Sciatic nerve (tissue), 2 donors: ENCODE results near the gene SLC39A11. TPM values are rescaled to one million over a fixed set of nuclear protein-coding genes. Genes with fewer than 3 reads are reported as not detected.

Source experiments
- ATAC-seq: fragments of 200-7000 bp; cut with Tn5 transposase; one replicate; pipeline ENCODE4 v1.9.1; 2020; ENCODE audit warnings: mild to moderate bottlenecking, moderate library complexity
- DNase-seq: peaks from one replicate; pipeline ENCODE4 v3.0.0-alpha.2; 2020; ENCODE audit warnings: low spot score
- intact Hi-C: fragments of 100-400 bp; cut with DNase I; formaldehyde crosslinking; loops from one replicate; pipeline ENCODE4 v1.14.2; 2022
- total RNA-seq: library from RNA; stranded (reverse); fragmentation: NEBNext Ultra II Directional; extraction: Animal tissue kit (Norgen Biotek cat#: 25700); gene quantifications from one replicate; pipeline ENCODE4 v1.2.1, GENCODE V29; 2021
- donor health status: DM: no; HTN: no; CAD: no.
- donor health status: DM: no; HTN: no; CAD: no.

The SLC39A11 gene
- total RNA-seq, 1 donor from 2014 or later: 22.7 TPM

- intact Hi-C loops: loop anchor here (10.0 kb wide), 1 partner anchor 432 kb away; the partner anchor contains the start of gene SSTR2
- ATAC-seq (no peak), DNase-seq (no peak)
These were observed 359.4 kb downstream of the SLC39A11 start for GRCh38 chr17:72732893-72733618.

DNA sequence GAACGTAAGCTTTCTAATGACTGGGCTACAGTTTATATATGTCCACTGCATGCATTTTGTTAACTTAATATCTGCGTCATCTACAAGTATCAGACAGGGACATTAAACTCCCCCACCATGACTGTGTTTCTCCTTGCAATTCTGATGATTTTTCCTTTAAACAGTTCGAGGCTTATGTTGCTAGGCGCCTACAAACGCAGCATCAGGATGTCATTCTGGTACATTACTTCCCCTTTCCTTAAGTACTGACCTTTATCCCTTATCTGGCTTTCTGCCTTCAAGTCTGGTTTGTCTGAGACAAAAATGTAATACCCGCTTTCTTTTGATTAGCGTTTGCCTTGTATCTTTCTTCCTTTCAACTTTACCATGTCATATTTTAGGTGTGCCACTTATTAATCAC, 362.4 kb downstream of the SLC39A11 start:
- intact Hi-C loops: loop anchor here (10.0 kb wide), 1 partner anchor 435 kb away; the partner anchor contains the start of gene SSTR2
- DNase-seq (no peak), ATAC-seq (no peak)

- DNase-seq (no peak), ATAC-seq (no peak)
- intact Hi-C loops: loop anchor here (10.0 kb wide), 1 partner anchor 162 kb away; no protein-coding TSS in a partner anchor
These were observed 365.6 kb downstream of the SLC39A11 start for GRCh38 chr17:72726936-72727335.

DNA sequence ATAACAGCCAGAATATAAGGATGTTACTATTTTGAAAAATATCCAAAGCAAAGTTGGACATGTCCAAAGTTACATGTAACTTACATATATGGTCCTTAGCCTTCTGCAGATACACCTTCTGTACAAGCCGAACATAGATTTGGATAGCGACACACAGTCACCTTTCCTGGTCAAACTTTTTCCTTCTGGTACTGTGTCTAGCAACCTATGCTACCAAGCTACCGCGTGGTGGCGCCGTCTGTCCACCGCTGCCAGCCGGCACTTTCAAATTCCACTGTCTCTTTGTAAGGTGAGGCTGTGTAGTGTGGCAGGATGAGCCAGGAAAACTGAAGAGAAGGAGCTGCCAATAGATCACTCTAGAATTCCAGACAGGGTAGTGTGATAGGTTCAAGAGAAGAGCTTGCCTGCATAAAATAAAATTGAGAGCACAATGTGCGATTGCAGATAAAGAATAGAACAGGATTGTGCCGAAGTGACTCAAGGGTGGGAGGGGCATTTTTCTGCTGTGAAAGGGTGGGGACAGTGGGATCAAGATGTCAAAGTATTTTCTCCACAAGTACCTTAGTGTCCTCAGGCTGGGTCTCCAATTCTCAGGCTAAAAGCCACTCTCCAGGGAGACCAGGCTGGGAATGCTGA, 366.9 kb downstream of the SLC39A11 start:
- intact Hi-C loops: loop anchor here (10.0 kb wide), 1 partner anchor 161 kb away; no protein-coding TSS in a partner anchor
- ATAC-seq (peak; percentile 82), DNase-seq (peak; percentile 77)

- DNase-seq (no peak), ATAC-seq (no peak)
- intact Hi-C loops: loop anchor here (10.0 kb wide), 1 partner anchor 159 kb away; no protein-coding TSS in a partner anchor
These were observed 368.2 kb downstream of the SLC39A11 start for GRCh38 chr17:72724267-72724666.

DNA sequence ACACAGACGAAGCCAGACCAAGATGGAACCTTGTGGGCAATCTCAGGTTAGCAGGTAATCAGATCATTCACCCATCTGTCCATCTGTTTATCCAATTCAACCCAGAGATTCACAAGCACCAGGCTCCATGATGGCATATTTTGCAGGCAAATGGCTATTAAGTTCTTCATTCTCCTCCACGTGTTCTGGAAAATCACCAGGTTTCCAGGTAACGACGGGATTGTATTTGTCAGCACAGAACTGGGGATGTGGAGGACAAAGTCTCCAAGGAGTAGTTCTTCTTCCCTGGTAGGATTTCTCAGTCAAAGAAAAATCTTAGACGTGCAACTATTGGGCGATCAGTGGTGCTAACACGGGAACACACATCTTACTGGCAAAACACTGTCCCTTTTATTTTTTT, 368.8 kb downstream of the SLC39A11 start:
- intact Hi-C loops: loop anchor here (10.0 kb wide), 1 partner anchor 159 kb away; no protein-coding TSS in a partner anchor
- ATAC-seq (no peak), DNase-seq (no peak)

DNA sequence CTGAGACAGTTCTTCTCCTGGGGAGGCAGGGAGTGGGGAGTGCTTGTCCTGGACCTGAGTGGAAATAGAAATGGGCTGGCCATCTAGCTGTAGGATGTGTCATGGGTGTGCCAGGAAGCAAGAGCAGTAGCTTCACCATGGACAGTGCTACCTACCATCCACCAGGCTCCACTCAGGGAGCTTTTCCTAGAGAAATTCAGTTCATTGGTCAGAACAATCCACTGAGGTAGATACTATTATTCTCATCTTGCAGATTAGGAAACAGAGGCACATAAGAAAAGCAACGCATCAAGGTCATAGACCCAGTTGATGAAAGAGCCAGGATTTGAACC, 372.0 kb downstream of the SLC39A11 start:
- DNase-seq: no peak
- intact Hi-C loops: loop anchor here (10.0 kb wide), 1 partner anchor 156 kb away; no protein-coding TSS in a partner anchor
- no peak for ATAC-seq

DNA sequence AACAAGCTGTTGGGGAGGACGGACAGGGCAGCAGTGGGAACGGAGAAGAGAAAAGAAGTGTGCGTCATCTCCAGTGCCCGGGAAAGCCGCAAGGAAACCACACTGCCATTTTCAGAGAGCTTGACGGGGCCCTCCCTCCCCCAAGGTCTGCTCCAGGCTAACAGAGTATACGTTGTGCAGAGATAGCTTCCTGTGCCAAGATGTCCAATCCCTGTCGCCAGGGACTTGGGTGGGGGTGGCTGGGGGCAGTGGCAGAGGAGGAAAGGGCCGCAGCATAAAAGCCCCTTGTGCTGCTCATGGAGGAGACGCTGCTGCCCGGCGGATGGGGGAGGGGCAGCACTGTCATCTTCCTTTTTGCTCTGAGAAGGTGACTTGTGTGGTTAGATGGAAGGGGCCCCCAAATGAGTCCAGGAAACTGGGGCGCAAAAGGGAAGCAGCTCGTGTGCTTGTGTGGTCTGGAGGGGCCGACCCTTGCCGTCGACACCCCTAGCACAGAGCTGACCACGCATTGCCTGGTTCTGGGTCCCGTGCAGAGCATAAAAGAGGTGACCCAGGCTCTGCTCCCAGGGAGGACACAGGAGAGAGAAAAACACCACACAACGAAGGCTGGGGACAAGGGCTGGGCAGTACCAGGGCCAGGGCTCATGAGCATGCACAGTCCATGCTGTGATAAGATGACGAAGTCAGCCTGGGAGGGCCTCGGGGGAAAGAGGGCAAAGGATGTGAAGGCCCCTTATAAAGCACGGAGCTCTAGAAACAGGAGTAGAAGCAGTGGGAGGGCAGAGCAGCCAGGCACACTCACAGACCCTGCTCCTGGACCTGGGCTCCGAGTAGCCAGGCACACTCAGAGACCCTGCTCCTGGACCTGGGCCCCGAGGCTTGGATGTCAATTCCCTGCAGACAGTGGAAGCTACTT, 372.7 kb downstream of the SLC39A11 start:
- intact Hi-C loops: loop anchor here (10.0 kb wide), 1 partner anchor 155 kb away; no protein-coding TSS in a partner anchor
- ATAC-seq: no peak
- DNase-seq: peak; percentile 60

DNA sequence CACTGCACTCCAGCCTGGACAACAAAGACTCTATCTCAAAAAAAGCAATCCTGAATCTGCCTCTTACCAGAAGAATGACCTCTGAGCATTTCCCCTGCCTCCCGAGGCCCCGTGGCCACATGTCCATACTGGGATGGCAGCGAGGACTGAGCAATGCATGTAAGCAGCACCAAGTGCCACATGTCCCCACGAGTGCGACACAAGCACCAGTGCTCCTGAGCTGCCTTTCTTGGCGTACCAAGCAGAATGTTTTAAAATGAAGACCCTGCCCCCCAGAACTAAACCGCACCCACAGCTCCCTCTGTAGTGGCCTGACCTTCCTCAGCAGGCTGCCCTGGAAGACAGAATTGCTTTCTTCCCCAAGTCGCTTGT, 373.3 kb downstream of the SLC39A11 start:
- ATAC-seq: no peak
- no peak for DNase-seq
- intact Hi-C loops: no loop called here

GRCh38 chr17:72717676-72718075, 374.8 kb downstream of the SLC39A11 start:
- DNase-seq: no peak
- intact Hi-C loops: no loop called here

GRCh38 chr17:72717276-72717675, 375.2 kb downstream of the SLC39A11 start:
- ATAC-seq: no peak
- intact Hi-C loops: no loop called here
- no peak for DNase-seq

More at GRCh38 chr17:72717676-72718075, 374.8 kb downstream of the SLC39A11 start:
- ATAC-seq: no peak

DNA sequence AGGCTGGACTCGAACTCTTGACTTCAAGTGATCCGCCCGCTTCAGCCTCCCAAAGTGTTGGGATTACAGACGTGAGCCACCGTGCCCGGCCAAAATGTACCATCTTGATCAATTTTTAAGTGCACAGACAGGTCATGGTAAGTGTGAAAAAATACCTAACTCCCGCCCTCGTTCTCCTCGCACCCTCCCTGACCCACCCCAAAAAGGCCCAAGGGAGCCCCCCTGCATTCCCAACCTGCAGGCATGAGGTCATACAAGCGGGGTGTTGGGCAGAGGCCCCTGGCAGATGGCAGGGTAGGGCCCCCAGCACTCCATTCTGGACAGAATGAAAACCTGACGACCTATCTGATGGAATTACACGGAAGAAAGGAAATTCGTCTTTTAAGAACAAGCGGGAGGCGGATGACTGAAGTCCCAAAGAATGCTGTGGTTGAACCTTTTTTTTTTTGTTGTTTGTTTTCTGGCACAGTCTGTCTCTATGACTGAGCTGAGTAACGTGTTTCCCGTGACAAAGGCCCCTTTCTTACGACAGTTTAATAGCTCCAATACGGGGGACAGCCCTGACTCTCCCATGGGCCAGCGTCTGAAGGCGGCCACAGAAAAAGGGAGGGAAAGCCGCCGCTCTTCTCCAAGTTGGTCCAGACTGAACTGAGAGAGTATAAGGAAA, 376.4 kb downstream of the SLC39A11 start:
- intact Hi-C loops: no loop called here
- ATAC-seq (peak; percentile 96), DNase-seq (peak; percentile 74)

GRCh38 chr17:72714357-72714966, 378.0 kb downstream of the SLC39A11 start:
- ATAC-seq: no peak
- intact Hi-C loops: no loop called here
- no peak for DNase-seq

- DNase-seq: no peak
- no peak for ATAC-seq
- intact Hi-C loops: no loop called here
These were observed 378.8 kb downstream of the SLC39A11 start for GRCh38 chr17:72713701-72714100.

DNA sequence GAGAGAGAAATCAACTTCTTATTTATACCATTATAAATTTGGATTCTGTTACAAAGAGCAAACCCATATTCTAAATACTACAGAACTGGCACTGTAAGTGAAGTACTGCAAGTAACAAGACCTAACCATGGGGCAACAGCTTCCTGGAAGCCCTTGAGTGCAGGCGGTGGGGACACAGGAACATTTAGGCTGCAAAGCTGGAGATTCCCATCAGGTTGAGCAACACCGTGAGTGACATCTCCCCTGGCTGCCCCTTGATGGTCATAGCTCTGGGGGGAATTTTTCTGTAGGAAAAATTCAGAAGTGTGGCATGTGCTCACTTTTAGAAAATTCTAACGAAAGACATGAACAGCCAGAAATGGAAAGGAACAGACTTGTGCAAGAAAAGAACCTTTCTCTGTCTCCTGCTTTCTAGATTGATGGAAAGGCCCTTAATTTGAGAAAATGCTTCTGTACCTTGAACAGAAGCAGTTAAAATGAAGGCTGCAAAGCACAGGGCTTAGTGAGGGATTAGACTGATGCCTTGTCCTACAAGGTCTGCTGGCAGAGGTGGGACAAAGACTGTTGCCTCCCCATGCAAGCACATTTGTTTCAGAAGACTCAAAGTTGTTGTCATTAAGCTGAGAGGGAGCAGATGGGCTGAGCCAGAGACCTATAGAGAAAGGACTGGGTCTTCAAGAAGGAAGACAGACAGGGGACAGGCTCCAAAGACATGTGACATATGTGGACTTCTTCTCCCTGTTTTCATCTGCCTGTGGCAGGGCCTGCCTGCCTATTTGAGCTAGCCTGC, 380.8 kb downstream of the SLC39A11 start:
- DNase-seq: no peak
- intact Hi-C loops: no loop called here
- ATAC-seq: no peak

GRCh38 chr17:72710834-72711233, 381.7 kb downstream of the SLC39A11 start:
- intact Hi-C loops: no loop called here

DNA sequence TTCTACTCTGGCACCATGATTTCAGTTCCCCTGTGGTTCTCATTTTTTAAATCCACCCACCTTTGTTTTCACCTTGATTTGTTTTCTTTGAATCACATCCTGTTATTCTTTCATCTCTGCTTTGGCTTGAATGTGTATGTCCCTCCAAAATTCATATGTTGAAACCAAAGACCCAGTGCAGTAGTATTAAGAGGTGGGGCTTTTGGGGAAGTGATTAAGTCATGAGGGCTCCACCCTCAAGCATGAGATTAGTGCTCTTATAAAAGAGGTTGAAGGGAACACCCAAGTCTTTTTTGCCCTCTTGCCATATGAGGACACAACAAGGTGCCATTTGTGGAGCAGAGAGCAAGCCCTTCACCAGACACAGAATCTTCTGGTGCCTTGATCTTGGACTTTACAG, 382.3 kb downstream of the SLC39A11 start:
- intact Hi-C loops: no loop called here
- no peak for ATAC-seq
- DNase-seq: no peak

More at GRCh38 chr17:72710834-72711233, 381.7 kb downstream of the SLC39A11 start:
- no peak for DNase-seq
- no peak for ATAC-seq
